Measurements from ENCODE around the gene FILIP1L.

DNA sequence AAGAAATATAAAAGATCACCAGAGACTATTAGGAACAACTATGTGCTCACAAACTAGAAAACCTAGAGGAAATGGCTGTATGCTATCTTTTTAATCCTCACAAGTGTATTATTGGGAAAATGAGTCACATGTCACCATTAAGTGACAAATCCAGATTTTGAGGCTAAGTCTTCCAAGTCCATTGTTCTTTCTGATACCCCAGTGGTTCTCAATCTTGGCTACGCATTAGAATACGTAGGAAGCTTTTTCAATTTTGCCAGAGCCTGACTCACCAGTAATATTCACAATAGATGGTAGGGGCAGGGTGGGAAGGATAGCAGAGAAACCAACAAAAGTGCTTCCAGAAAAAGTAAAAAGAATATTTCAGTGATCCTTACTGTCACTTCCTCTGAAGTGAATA lies 117.0 kb downstream of the FILIP1L start:
- TF ChIP-seq CTCF (conservative IDR thresholded peaks at IDR 0.05; ENCODE audit: low read length) (no peak), EZH2phosphoT487 (IDR thresholded peaks at IDR 0.05; ENCODE audit: borderline replicate concordance, low read depth, low read length) (no peak)
